ENCODE measurements around the gene OR2T4. TPM values are rescaled to one million over a fixed set of nuclear protein-coding genes. Genes with fewer than 3 reads are reported as not detected.

OR2T4 gene
- total RNA-seq, 6 experiments from 2014 or later: not detected

- Mint-ChIP-seq H3K36me3 (ENCODE audit: low read depth) (no peaks in the 10 kb centered on the region), H3K9me3 (peaks cover 38% of the 10 kb centered on the region), H3K4me1 (ENCODE audit: low read depth) (no peaks in the 10 kb centered on the region), H3K4me3 (no peak overlapping the region), H3K27me3 (ENCODE audit: insufficient read depth) (no peaks in the 10 kb centered on the region), H3K27ac (no peak overlapping the region)
- DNase-seq: no peak
- no peak for TF ChIP-seq CTCF (IDR thresholded peaks at IDR 0.05)
Measured at GRCh38 chr1:248380854-248381253, 19.4 kb downstream of the OR2T4 start.

GRCh38 chr1:248388426-248388825, 27.0 kb downstream of the OR2T4 start:
- Mint-ChIP-seq H3K27ac (no peak overlapping the region), H3K4me3 (no peak overlapping the region), H3K36me3 (ENCODE audit: low read depth) (no peaks in the 10 kb centered on the region), H3K27me3 (ENCODE audit: insufficient read depth) (no peaks in the 10 kb centered on the region), H3K9me3 (peaks cover 44% of the 10 kb centered on the region), H3K4me1 (ENCODE audit: low read depth) (no peaks in the 10 kb centered on the region)
- DNase-seq: no peak
- no peak for TF ChIP-seq CTCF (IDR thresholded peaks at IDR 0.05)

- H3K27me3 Mint-ChIP-seq (ENCODE audit: insufficient read depth): peaks cover 3% of the 10 kb centered on the region; the same call in 1 of the 2 replicates
- no peaks in the 10 kb centered on the region for H3K4me1 Mint-ChIP-seq (ENCODE audit: low read depth)
- no peak overlapping the region for H3K27ac Mint-ChIP-seq
- no peaks in the 10 kb centered on the region for H3K36me3 Mint-ChIP-seq (ENCODE audit: low read depth)
- H3K9me3 Mint-ChIP-seq: peaks cover 59% of the 10 kb centered on the region
- no peak for TF ChIP-seq CTCF (IDR thresholded peaks at IDR 0.05)
- H3K4me3 Mint-ChIP-seq: no peak overlapping the region
- no peak for DNase-seq
Measured at GRCh38 chr1:248393050-248393449, 31.6 kb downstream of the OR2T4 start.

GRCh38 chr1:248402748-248403147, 41.3 kb downstream of the OR2T4 start, which contains the start of gene OR2T1:
Gene OR2T1, plus strand, starts transcription at chr1:248403048. Its CDS starts 3,100 bp downstream, at chr1:248406148.
- H3K9me3 Mint-ChIP-seq: peaks cover 26% of the 10 kb centered on the region
- no peak for DNase-seq
- no peaks in the 10 kb centered on the region for H3K27me3 Mint-ChIP-seq (ENCODE audit: insufficient read depth)
- no peaks in the 10 kb centered on the region for H3K4me1 Mint-ChIP-seq (ENCODE audit: low read depth)
- H3K4me3 Mint-ChIP-seq: no peak within 1 kb of the TSS
- no peak for TF ChIP-seq CTCF (IDR thresholded peaks at IDR 0.05)
- H3K36me3 Mint-ChIP-seq (ENCODE audit: low read depth): no peaks in the 10 kb centered on the region; the same call in 1 of the 2 replicates
- H3K27ac Mint-ChIP-seq: no peak within 1 kb of the TSS

- Mint-ChIP-seq H3K36me3 (ENCODE audit: low read depth) (no peaks in the 10 kb centered on the region; the same call in 1 of the 2 replicates), H3K4me1 (ENCODE audit: low read depth) (no peaks in the 10 kb centered on the region), H3K4me3 (no peak overlapping the region), H3K27me3 (ENCODE audit: insufficient read depth) (no peaks in the 10 kb centered on the region), H3K27ac (no peak overlapping the region), H3K9me3 (peaks cover 26% of the 10 kb centered on the region)
- no peak for TF ChIP-seq CTCF (IDR thresholded peaks at IDR 0.05)
- no peak for DNase-seq
Measured at GRCh38 chr1:248404024-248404423, 42.6 kb downstream of the OR2T4 start.
